ENCODE measurements around the gene FMNL2.

DNA sequence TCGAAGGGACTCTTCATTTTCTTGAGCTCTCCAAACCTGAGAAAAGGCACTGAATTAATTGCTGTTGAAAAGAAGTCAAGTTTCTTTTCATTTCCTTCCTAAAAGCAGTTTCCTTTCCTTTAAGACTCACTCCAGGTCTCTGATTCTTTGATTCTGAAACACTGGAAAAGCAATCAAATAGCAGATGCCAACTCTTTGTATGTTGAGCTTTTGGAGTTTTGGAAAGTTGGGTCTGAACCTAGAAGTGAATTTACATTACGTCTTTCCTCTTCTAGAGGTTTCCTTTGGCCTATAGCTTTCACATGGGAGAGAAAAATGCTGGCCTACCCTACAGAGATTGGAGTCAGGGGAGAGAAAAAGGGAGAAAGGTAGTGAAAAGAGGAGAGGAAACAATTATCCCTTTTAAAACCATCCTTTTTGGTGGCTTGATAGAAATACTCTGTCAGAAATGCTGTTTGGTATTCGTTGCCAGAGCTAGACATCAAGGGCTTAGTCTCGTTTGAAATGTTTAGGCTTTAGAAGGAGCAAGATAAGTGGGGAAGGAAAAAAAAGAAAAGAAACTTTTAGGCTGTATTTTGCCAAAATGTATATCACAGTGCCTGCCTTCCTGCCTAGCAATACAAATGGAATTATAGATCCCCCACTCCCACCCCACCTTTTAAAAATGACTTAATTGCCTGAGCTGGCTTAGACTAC, 194.6 kb downstream of the FMNL2 start:
- TF ChIP-seq POLR2AphosphoS5 (IDR thresholded peaks at IDR 0.05; ENCODE audit: low read depth, low read length) (no peak), POLR2A (IDR thresholded peaks at IDR 0.05; ENCODE audit: low read depth, low read length) (no peak), POU2F2 (IDR thresholded peaks at IDR 0.05; ENCODE audit: low read depth, low read length) (no peak), TAF1 (IDR thresholded peaks at IDR 0.05; ENCODE audit: low read depth, low read length) (no peak), SPI1 (IDR thresholded peaks at IDR 0.05; ENCODE audit: low read depth, low read length) (no peak)
